ENCODE measurements around the gene SEC31B. TPM values are rescaled to one million over a fixed set of nuclear protein-coding genes. Genes with fewer than 3 reads are reported as not detected.

SEC31B gene
- total and polyA plus RNA-seq, 2 of the 8 experiments (the other 6 are each of a cell fraction or from before 2014, with no cell fraction given): 4.1 to 5.3 TPM

GRCh38 chr10:100529475-100530298 lies 10.0 kb upstream of the SEC31B start, which contains the start of gene NDUFB8:
Gene NDUFB8, minus strand, starts transcription at chr10:100529871. Its CDS starts 20 bp downstream, at chr10:100529851.
- H3K27me3 ChIP-seq (replicated peaks in 1 of 4; ENCODE audit: control insufficient read depth in 3 of 4, extremely low read depth in 1 of 4, insufficient read depth in 3 of 4, low read length in 3 of 4): no peaks in the 10 kb centered on the region
- H3K56ac ChIP-seq (replicated peaks; ENCODE audit: insufficient read length, low read depth, low read length): peak within 1 kb of the TSS; percentile 74
- FAIRE-seq: no peak
- peak within 1 kb of the TSS; percentile 99 for H2AFZ ChIP-seq (ENCODE audit: low read length)
- no peak within 1 kb of the TSS; the same call in 1 of the 2 replicates for H2BK12ac ChIP-seq (ENCODE audit: low read depth, low read length)
- peak within 1 kb of the TSS; percentile 90 for H4K8ac ChIP-seq (ENCODE audit: extremely low read depth, insufficient read depth, low read length)
- peaks cover 12% of the 10 kb centered on the region for H3K23me2 ChIP-seq (ENCODE audit: low read depth, low read length)
- peak within 1 kb of the TSS; percentile 72 to 91 (median 76) for H3K9ac ChIP-seq (replicated peaks in 1 of 4; ENCODE audit: extremely low read depth in 1 of 4, low read depth in 3 of 4, low read length in 3 of 4)
- H3K36me3 ChIP-seq (ENCODE audit: control insufficient read depth in 2 of 4, insufficient read depth in 4 of 4, low read length in 3 of 4): peaks cover 7 to 22% (median 12%) of the 10 kb centered on the region in 4 experiments
- no peak within 1 kb of the TSS; the same call in 1 of the 2 replicates for H2BK20ac ChIP-seq (ENCODE audit: low read length)
- peaks cover 0 to 14% of the 10 kb centered on the region in 2 experiments; a peak in 3 of 4 replicates for H3K79me2 ChIP-seq (ENCODE audit: control insufficient read depth in 1 of 2, insufficient read depth in 2 of 2, low read length in 2 of 2)
- H3K4me2 ChIP-seq (ENCODE audit: insufficient read depth in 1 of 2, low read depth in 2 of 2, low read length in 2 of 2): peak within 1 kb of the TSS; percentile 80 to 85
- no peaks in the 10 kb centered on the region for H3K9me3 ChIP-seq (ENCODE audit: insufficient read depth in 2 of 2, low read depth in 1 of 2, low read length in 1 of 2)
- peak within 1 kb of the TSS; percentile 1 for H3K4ac ChIP-seq (replicated peaks; ENCODE audit: insufficient read length, low read depth, low read length)
- peaks cover 0 to 5% (median 4%) of the 10 kb centered on the region in 4 experiments; a peak in 3 of 7 replicates for H3K4me1 ChIP-seq (replicated peaks in 1 of 4; ENCODE audit: control insufficient read depth in 3 of 4, insufficient read depth in 4 of 4, low read length in 3 of 4)
- CTCF ChIA-PET (ENCODE audit: partially characterized antibody): interaction anchor here (1.0 to 3.8 kb wide), 4 partner anchors 12 to 96 kb away, joined by 3 to 27 read pairs (median 6); no protein-coding TSS in a partner anchor
- H2BK120ac ChIP-seq (replicated peaks; ENCODE audit: low read depth, low read length): no peak within 1 kb of the TSS
- H4K20me1 ChIP-seq (replicated peaks in 1 of 2; ENCODE audit: control insufficient read depth in 1 of 2, insufficient read depth in 2 of 2, low read length in 2 of 2): peaks cover 0 to under 1% of the 10 kb centered on the region in 2 experiments
- peak within 1 kb of the TSS; percentile 83; the same call in 1 of the 2 replicates for H2BK5ac ChIP-seq (ENCODE audit: low read depth, low read length)
- POLR2A ChIA-PET (ENCODE audit: partially characterized antibody): interaction anchor here (0.8 to 1.1 kb wide), 2 partner anchors 47 to 156 kb away, joined by 3 read pairs; no protein-coding TSS in a partner anchor
- peaks cover 2% of the 10 kb centered on the region; the same call in 1 of the 2 replicates for H3K79me1 ChIP-seq (ENCODE audit: low read depth, low read length)
- peak within 1 kb of the TSS; percentile 97 for H3K18ac ChIP-seq (ENCODE audit: extremely low read depth, low read length)
- no peak within 1 kb of the TSS for H2AK5ac ChIP-seq (ENCODE audit: low read depth, low read length)
- peak within 1 kb of the TSS; percentile 94 for H4K91ac ChIP-seq (replicated peaks; ENCODE audit: insufficient read length, low read length)
- H3K23ac ChIP-seq (ENCODE audit: insufficient read length): no peak within 1 kb of the TSS
- 2% methylated on average over 39 of the region's 43 CpGs; no CpG with 5 or more reads in 1 of the 2 experiments for WGBS, 2 experiments (ENCODE audit: extremely low coverage in 1 of 2, insufficient coverage in 1 of 2, insufficient read length in 1 of 2, insufficient replicate concordance in 2 of 2, low coverage in 1 of 2, low lambda C conversion rate in 2 of 2, missing lambda C conversion rate in 1 of 2)
- H3K4me3 ChIP-seq (ENCODE audit: extremely low read depth in 1 of 4, insufficient read depth in 2 of 4, low read depth in 3 of 4, low read length in 4 of 4): peak within 1 kb of the TSS; percentile 81 to 95 (median 90)
- DNase-seq (ENCODE audit: low read depth in 1 of 2, low spot score in 2 of 2): peak; percentile 49 to 95
- peak within 1 kb of the TSS; percentile 24; the same call in 1 of the 2 replicates for H3K27ac ChIP-seq (ENCODE audit: low read depth, low read length)
- no peak within 1 kb of the TSS for H3K14ac ChIP-seq (ENCODE audit: insufficient read length)
- H4K5ac ChIP-seq (ENCODE audit: insufficient read length, low read depth, low read length): peak within 1 kb of the TSS; percentile 89
- H2BK15ac ChIP-seq (ENCODE audit: low read length): 0 out of 2 replicates have a peak within 1 kb of the TSS, but pooled peaks have one; percentile 95
- TF ChIP-seq, protein P1, sequence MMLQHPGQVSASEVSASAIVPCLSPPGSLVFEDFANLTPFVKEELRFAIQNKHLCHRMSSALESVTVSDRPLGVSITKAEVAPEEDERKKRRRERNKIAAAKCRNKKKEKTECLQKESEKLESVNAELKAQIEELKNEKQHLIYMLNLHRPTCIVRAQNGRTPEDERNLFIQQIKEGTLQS (IDR thresholded peaks at IDR 0.05; ENCODE audit: insufficient read depth, low read depth, low read length): no peak
- TF ChIP-seq E2F6 (IDR thresholded peaks at IDR 0.05) (no peak), BCL11A (IDR thresholded peaks at IDR 0.05; ENCODE audit: low read depth in 2 of 2, low read length in 2 of 2) (no peak), MAFK (IDR thresholded peaks at IDR 0.05; ENCODE audit: low read depth, low read length) (no peak), CBX8 (IDR thresholded peaks at IDR 0.05; ENCODE audit: borderline replicate concordance, low read depth, low read length) (no peak), CTBP2 (IDR thresholded peaks at IDR 0.05; ENCODE audit: borderline replicate concordance, insufficient read depth, insufficient read length, low read length) (no peak)

All from H1 (cell line).